ENCODE results near the gene ZDHHC18.
A peak's percentile ranks its signal among the peaks of the same experiment; 100 is the strongest.
"Not testable (repeated sequence)": the region's sequence is repeated elsewhere in the genome, so short reads cannot be mapped to it uniquely, and the experiment has no call there.

ZDHHC18 gene

DNA sequence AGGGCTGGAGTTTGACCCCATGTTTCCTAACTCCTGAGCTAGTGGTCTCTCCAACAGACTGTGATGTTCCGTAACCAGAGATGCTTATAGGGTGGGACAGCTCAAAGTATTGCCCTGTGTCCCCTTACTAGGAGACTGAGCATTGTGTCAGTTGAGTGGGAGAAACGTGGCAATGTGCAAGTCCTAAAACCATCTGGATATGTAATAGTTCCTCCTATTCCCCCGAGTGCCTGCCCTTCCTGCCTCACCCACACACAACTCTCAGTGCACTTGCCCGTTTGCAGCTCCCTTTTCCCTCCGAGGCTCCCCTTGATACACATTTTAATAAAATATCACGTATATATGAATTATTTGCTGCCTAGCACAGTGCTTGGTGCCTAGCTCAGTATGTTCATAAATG, 35.3 kb upstream of the ZDHHC18 start:
- DNase-seq, result no peak

GRCh38 chr1:26791626-26792025, 34.9 kb upstream of the ZDHHC18 start:
- DNase-seq, result no peak

GRCh38 chr1:26792924-26793323, 33.6 kb upstream of the ZDHHC18 start:
- no peak for DNase-seq

DNA sequence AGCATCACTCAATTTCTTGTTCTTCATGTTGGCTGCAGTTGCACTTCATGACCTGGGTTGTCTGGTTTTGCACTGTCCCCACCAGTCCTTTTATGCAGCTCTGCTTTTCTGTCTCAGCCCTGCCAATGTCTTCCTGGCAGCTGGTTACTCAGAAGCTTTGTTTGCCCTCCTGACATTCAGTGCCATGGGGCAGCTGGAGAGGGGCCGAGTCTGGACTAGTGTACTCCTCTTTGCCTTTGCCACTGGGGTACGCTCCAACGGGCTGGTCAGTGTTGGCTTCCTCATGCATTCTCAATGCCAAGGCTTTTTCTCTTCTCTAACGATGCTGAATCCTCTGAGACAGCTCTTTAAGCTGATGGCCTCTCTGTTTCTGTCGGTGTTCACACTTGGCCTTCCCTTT, 32.1 kb upstream of the ZDHHC18 start:
- DNase-seq, result peak in 18 of 56 donors; percentile 2 to 56 (median 22)

- no peak for DNase-seq
Measured at GRCh38 chr1:26797627-26798026, 28.9 kb upstream of the ZDHHC18 start.

GRCh38 chr1:26799479-26800142, 26.9 kb upstream of the ZDHHC18 start:
- peak in 42 of 56 donors; percentile 11 to 77 (median 46) for DNase-seq

GRCh38 chr1:26803932-26804331, 22.6 kb upstream of the ZDHHC18 start:
- not testable (repeated sequence) for DNase-seq

DNA sequence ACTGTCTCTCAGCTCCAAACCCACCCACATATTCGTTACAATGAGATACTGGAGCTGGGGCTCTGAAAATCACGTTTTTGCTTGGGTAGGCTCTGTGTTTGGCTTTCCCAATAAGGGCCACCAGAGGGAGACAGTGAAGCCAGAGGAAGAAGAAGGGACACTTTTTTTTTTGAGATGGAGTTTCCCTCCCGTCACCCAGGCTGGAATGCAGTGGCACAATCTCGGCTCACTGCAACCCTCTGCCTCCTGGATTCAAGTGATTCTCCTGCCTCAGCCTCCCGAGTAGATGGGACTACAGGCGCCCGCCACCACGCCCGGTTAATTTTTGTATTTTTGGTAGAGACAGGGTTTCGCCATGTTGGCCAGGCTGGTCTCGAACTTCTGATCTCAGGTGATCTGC, 16.4 kb upstream of the ZDHHC18 start:
- peak in 16 of 56 donors; percentile 7 to 73 (median 24) for DNase-seq

DNA sequence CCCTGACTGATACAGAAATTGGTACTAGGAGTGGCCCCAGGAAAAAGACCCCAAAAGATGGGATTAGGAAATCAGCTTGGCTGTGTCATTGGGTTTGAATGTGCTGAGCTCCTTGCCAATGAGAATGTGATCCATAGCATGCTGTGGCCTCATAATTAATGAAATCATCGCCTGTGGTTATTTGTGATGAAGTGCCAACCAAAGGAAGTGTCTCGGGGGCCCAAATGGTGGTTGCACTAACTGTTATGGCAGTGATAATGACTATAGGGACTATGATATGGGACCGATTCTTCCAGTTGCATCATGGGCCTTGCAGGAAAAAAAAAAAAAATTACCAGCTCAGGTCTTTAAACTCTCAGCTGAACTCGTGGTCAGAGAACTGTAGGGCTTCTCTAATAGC, 15.4 kb upstream of the ZDHHC18 start:
- DNase-seq, result no peak

GRCh38 chr1:26811708-26812107, 14.8 kb upstream of the ZDHHC18 start:
- no peak for DNase-seq

DNA sequence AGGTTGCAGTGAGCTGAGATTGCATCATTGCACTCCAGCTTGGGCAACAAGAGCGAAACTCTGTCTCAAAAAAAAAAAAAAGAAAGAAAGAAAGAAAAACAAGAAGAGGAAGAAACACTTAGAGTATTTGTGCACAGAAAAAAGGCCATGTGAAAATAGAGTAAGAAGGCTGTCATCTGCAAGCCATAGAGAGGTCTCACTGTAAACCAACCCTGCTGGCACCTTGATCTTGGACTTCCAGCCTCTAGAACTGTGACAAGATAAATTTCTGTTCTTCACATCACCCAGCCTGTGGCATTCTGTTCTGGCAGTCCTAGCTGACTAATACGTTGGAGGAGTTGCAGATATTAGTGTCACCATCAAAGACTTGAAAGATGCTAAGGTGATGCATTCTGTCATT, 12.1 kb upstream of the ZDHHC18 start:
- no peak for DNase-seq

- no peak for DNase-seq
Measured at GRCh38 chr1:26814893-26815292, 11.6 kb upstream of the ZDHHC18 start.

GRCh38 chr1:26820784-26821269, 5.7 kb upstream of the ZDHHC18 start:
- DNase-seq, result peak in 1 of 56 donors; percentile 7

DNA sequence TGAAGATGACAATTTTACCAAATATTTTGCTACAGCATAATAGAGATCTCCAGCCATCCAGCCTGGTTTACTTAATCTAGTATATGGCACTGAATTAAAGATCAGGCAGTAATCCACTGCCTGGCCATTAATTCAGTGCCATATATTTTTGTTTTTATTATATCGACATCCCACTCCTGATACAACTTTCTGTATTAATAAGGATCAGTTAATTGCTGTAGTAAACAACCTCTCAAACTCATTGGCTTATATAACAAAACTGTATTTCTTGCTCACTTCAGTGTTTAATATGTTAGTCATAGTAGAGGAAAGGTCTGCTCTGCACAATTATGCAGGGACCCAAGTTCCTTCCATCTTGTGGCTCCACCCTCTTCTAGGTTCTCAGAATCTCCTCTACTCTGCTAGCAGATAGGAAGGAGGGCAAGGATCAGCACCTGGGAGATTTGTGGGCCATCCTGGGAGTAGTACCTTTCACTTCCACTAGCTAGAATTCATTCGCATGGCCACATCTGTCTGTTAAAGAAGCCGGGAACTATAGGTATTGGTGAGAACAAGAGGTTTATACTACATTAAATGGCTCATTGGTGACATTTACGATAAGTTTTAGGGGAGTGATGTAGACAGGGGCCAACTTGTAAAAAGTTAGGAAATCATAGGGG, 3.6 kb upstream of the ZDHHC18 start:
- no peak for DNase-seq

GRCh38 chr1:26824731-26825130, 1.8 kb upstream of the ZDHHC18 start:
- DNase-seq, result no peak

DNA sequence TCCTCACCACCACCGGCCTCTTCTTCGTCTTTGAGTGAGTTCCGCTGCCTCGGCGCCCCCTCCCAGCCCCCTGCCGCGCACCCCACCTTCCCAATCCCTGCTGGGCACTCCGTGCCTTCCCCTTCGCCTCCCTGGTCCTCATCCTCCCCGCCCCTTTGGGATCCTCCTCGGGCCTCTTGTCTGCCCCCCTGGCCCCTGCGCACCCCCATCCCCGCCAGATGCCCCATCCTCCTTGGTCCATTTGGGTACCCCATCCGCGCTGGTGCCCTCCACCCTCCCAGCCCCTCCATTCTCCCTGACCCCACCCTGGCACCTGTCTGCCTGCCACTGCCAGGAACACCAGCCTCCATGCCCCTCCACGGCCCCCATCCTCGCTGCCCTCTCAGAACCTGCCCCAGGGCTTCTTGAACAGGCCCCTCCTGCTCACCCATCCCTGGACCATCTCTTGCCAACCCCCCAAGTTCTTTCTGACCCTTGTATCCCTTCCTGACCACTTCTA, 667 bp downstream of the ZDHHC18 start:
- DNase-seq, result no peak

DNA sequence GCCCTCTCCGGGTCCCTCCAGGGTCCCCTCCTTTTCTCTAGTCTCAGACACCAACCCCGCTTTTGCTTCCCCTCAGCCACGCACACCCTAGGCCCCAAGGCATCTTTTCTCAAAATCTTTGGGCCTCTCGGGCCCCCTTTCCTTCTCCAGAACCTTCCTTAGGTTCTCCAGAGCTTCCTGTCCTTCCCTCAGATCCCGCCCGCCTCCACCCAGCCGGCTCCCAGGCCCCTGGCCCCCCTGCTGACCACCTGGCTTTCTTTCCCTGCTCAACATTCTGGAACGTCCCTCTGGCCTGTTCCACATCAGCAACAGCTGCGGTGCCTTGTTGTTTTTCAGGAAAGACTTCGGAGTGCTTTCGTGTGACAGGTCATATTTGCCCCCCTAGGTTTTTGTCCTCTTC, 1.2 kb downstream of the ZDHHC18 start:
- DNase-seq, result no peak

DNA sequence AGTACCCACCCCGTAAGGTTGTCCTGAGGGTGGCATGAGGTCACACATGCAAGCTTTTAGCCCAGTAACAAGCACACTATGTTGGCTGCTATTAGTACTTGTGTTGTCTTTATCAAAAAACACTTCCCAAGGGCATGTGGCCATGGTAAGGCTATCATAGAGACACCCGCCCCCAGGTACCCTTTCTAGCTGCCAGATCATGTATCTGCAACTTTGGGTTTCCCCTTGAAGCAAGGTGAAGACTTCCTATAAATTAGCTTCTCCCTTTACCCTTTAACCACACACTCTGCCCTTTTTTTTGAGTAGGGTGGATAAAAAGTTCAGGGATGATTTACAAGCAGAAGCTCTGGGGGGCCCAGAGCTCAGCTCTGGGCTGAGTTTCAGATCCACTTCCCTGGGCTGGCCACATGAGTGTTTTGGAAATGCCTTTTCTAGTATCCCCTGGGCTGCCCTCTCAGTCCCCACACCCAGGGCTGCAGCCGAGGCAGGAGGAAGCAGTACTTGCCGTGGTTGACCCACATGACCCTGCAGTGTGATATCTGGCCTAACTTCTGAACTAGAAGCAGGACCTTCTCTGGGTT, 2.0 kb downstream of the ZDHHC18 start:
- peak in 6 of 56 donors; percentile 9 to 49 (median 29) for DNase-seq

GRCh38 chr1:26829184-26829911, 2.9 kb downstream of the ZDHHC18 start:
- no peak for DNase-seq

DNA sequence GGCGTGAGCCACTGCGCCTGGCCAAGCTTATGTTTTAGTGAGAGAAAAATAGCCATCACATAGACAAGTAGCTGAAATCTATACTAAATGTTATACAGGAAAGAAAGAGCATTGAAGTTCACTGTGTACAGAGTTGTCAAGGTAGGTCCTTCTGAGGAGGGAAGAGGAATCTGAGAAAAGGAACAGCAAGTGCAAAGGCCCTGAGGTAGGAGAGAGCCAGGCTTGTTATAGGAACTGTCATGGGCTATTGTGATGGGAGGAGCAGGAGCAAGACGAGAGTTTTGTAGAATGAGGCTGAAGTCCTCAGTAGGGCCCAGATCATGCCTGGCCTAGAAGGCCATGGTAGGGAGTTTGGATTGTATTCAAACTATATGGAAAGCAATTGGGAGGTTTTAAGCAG, 4.6 kb downstream of the ZDHHC18 start:
- DNase-seq, result no peak

- no peak for DNase-seq
Measured at GRCh38 chr1:26831546-26832248, 5.2 kb downstream of the ZDHHC18 start.
